ENCODE results near the gene ZNF565.
"Not testable (repeated sequence)": the region's sequence is repeated elsewhere in the genome, so short reads cannot be mapped to it uniquely, and the experiment has no call there.

ZNF565 gene

GRCh38 chr19:36141039-36141927, 73.2 kb downstream of the ZNF565 start:
- TF ChIP-seq, protein P1, sequence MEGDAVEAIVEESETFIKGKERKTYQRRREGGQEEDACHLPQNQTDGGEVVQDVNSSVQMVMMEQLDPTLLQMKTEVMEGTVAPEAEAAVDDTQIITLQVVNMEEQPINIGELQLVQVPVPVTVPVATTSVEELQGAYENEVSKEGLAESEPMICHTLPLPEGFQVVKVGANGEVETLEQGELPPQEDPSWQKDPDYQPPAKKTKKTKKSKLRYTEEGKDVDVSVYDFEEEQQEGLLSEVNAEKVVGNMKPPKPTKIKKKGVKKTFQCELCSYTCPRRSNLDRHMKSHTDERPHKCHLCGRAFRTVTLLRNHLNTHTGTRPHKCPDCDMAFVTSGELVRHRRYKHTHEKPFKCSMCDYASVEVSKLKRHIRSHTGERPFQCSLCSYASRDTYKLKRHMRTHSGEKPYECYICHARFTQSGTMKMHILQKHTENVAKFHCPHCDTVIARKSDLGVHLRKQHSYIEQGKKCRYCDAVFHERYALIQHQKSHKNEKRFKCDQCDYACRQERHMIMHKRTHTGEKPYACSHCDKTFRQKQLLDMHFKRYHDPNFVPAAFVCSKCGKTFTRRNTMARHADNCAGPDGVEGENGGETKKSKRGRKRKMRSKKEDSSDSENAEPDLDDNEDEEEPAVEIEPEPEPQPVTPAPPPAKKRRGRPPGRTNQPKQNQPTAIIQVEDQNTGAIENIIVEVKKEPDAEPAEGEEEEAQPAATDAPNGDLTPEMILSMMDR (IDR thresholded peaks at IDR 0.05): no peak
- Mint-ChIP-seq H3K9me3 (no peaks in the 10 kb centered on the region), H3K4me1 (peaks cover 19% of the 10 kb centered on the region)

GRCh38 chr19:36140304-36141038, 74.0 kb downstream of the ZNF565 start:
- H3K9me3 Mint-ChIP-seq: no peaks in the 10 kb centered on the region
- H3K4me1 Mint-ChIP-seq: peaks cover 19% of the 10 kb centered on the region
- DNase-seq: peak; percentile 37
- peaks cover 6% of the 10 kb centered on the region for H3K27me3 Mint-ChIP-seq (ENCODE audit: low read depth, poor library complexity)
- peaks cover 27% of the 10 kb centered on the region for H3K36me3 Mint-ChIP-seq (ENCODE audit: low read depth)
- H3K27ac Mint-ChIP-seq: peak overlapping the region; percentile 96
- TF ChIP-seq, protein P1 (IDR thresholded peaks at IDR 0.05): no peak
- H3K4me3 Mint-ChIP-seq: peak overlapping the region; percentile 99

More at GRCh38 chr19:36141039-36141927, 73.2 kb downstream of the ZNF565 start:
- peaks cover 35% of the 10 kb centered on the region for H3K36me3 Mint-ChIP-seq (ENCODE audit: low read depth)
- peak overlapping the region; percentile 99 for H3K4me3 Mint-ChIP-seq
- H3K27me3 Mint-ChIP-seq (ENCODE audit: low read depth, poor library complexity): peaks cover 5% of the 10 kb centered on the region
- H3K27ac Mint-ChIP-seq: peak overlapping the region; percentile 62
- peak; percentile 88 for DNase-seq

DNA sequence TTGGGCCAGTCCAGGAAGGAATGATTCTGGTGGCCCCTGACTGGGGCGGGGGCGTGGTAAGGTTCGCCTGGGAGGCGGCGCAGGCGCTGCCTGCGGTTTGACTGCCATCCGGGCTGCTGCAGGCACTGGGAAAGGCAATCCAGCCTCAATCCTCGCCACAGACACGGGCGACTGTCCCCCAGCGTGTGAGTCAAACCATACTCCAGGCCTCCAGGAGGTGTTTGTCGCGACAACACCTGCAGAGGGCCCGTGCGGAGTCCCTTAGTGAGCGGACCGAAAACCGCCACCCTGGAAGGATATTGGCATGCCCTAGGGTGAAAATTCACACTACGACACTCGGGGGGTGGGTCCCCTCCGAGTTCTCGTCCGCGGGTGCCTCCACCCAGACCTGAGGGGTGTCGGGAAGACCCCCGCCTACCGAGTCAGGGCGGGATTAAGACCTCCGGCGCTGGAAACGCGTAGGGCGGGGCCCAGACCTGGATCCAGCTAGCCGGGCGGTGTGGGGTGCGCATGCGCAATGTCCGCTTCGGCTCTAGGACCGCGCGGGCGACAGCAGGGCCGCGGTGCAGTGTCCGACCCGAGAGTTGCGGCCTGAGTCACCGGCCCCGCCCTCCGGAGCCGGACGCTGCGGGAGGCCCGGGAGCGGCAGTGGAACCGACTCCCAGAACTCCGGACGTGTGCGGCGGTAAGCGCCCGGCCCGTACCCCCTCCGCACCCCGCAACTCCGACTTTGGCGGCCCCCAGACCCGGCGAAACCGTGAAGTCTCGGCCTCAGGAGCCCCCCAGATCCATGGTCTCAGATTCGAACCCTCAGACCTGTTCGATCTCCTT, 74.8 kb downstream of the ZNF565 start, which contains the start of gene CAPNS1:
Gene CAPNS1 (plus strand): TSS at position 594 of the 831 bp plus-strand sequence. CDS start 946 bp downstream, outside the sequence.
- TF ChIP-seq, protein P1 (IDR thresholded peaks at IDR 0.05): no peak
- Mint-ChIP-seq H3K36me3 (ENCODE audit: low read depth) (peaks cover 22% of the 10 kb centered on the region), H3K27ac (peak within 1 kb of the TSS; percentile 96), H3K9me3 (no peaks in the 10 kb centered on the region), H3K4me1 (peaks cover 19% of the 10 kb centered on the region), H3K4me3 (peak within 1 kb of the TSS; percentile 99), H3K27me3 (ENCODE audit: low read depth, poor library complexity) (peaks cover 12% of the 10 kb centered on the region)
- DNase-seq: peak; percentile 98

DNA sequence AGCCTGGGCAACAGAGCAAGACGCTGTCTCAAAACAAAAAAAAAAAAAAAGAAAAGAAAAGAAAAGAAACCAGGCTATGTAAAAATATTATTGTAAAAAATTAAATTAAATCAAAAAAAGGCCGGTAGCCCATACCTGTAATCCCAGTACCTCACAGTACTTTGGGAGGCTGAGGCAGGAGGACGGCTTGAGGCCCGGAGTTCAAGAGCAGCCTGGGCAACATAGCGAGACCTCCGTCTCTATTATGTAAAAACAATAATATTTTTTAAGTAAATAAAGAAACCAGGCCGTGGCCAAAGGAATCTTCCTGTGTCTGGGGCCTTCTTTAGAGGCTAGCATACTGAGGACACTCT, 75.4 kb downstream of the ZNF565 start:
- H3K27ac Mint-ChIP-seq: peak overlapping the region; percentile 69
- no peaks in the 10 kb centered on the region for H3K9me3 Mint-ChIP-seq
- H3K4me1 Mint-ChIP-seq: peaks cover 19% of the 10 kb centered on the region
- peaks cover 19% of the 10 kb centered on the region for H3K36me3 Mint-ChIP-seq (ENCODE audit: low read depth)
- H3K27me3 Mint-ChIP-seq (ENCODE audit: low read depth, poor library complexity): peaks cover 12% of the 10 kb centered on the region
- H3K4me3 Mint-ChIP-seq: peak overlapping the region; percentile 99
- TF ChIP-seq, protein P1 (IDR thresholded peaks at IDR 0.05): no peak
- no peak for DNase-seq

DNA sequence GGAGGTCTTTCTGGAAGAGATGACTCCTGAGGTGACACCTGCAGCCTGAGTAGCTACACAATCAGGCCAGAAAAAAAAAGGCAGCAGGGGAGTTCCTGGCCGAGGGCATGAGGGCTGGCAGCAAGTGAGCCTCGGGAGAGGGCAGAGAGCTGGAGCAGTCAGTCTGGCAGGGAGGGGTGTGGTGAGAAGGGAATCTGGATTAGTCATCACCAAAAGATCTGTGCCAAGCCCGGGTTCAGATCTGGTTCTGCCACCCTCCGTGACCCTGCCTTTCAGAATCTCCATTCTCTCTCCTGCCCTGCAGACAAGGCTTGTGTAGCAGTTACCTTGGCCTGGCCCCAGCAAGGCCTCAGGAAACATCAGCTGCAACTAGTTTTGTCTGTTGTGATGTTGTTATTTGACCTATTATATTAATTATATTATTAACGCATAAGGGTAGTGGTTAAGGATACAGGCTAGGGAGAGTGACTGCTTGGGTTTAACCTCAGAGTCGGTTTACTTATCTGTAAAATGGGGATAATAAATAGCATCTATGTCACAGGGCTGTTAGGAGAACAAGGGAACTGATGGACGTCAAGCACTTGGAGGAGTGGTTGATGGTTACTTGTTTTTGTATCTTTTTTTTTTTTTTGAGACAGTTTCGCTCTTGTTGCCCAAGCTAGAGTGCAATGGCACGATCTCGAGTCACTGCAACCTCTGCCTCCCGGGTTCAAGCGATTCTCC, 77.3 kb downstream of the ZNF565 start:
- Mint-ChIP-seq H3K36me3 (ENCODE audit: low read depth) (peaks cover 11% of the 10 kb centered on the region), H3K9me3 (no peaks in the 10 kb centered on the region), H3K27ac (peak overlapping the region; percentile 78), H3K27me3 (ENCODE audit: low read depth, poor library complexity) (peaks cover 7% of the 10 kb centered on the region), H3K4me1 (peaks cover 19% of the 10 kb centered on the region), H3K4me3 (no peak overlapping the region)
- TF ChIP-seq, protein P1 (IDR thresholded peaks at IDR 0.05): no peak
- no peak for DNase-seq

DNA sequence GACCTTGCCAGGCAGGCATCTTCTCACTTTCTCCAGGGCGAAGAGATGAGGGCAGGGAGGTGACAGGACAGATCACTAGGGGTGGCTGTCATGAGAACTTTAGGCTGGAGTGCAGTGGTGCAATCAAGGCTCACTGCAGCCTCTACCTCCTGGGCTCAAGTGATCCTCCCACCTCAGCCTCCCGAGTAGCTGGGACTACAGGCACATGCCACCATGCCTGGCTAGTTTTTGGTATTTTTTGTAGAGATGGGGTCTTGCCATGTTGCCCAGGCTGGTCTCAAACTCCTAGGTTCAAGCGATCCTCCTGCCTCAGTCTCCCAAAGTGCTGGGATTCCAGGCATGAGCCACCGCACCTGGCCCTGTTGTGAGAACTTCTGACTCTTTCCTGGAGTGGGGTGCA, 79.6 kb downstream of the ZNF565 start:
- not testable (repeated sequence) for H3K4me3 Mint-ChIP-seq; H3K9me3 Mint-ChIP-seq; DNase-seq; H3K4me1 Mint-ChIP-seq; H3K36me3 Mint-ChIP-seq (ENCODE audit: low read depth); H3K27ac Mint-ChIP-seq
- peaks cover 11% of the 10 kb centered on the region for H3K27me3 Mint-ChIP-seq (ENCODE audit: low read depth, poor library complexity)
